Astrocyte (in vitro differentiated cells and primary cell): ENCODE measurements around the gene SEH1L.
A peak's percentile ranks its signal among the peaks of the same experiment; 100 is the strongest.

Source experiments
- EZH2 ChIP-seq: IDR thresholded peaks from 2 replicates; pipeline ENCODE4 v1.6.1; 2012; ENCODE audit warnings: mild to moderate bottlenecking, low read length, inconsistent platforms; ENCODE audit not compliant: insufficient read depth
- TF ChIP-seq, protein P1 (sequence below): IDR thresholded peaks from 2 replicates; pipeline ENCODE4 v1.5.1; 2011; ENCODE audit warnings: low read depth, mild to moderate bottlenecking, inconsistent platforms, low read length, moderate library complexity; ENCODE audit not compliant: insufficient read depth

GRCh38 chr18:12934454-12935071, 13.2 kb upstream of the SEH1L start:
- TF ChIP-seq, protein P1, sequence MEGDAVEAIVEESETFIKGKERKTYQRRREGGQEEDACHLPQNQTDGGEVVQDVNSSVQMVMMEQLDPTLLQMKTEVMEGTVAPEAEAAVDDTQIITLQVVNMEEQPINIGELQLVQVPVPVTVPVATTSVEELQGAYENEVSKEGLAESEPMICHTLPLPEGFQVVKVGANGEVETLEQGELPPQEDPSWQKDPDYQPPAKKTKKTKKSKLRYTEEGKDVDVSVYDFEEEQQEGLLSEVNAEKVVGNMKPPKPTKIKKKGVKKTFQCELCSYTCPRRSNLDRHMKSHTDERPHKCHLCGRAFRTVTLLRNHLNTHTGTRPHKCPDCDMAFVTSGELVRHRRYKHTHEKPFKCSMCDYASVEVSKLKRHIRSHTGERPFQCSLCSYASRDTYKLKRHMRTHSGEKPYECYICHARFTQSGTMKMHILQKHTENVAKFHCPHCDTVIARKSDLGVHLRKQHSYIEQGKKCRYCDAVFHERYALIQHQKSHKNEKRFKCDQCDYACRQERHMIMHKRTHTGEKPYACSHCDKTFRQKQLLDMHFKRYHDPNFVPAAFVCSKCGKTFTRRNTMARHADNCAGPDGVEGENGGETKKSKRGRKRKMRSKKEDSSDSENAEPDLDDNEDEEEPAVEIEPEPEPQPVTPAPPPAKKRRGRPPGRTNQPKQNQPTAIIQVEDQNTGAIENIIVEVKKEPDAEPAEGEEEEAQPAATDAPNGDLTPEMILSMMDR = peak; percentile 97
- no peak for TF ChIP-seq EZH2
